K562 (cell line): ENCODE data around the gene GGT6. TPM values are rescaled to one million over a fixed set of nuclear protein-coding genes. Genes with fewer than 3 reads are reported as not detected.

Source experiments
- ARID2 ChIP-seq: fragments of 450-650 bp; IDR thresholded peaks from 2 replicates; pipeline ENCODE4 v1.6.1; 2017; ENCODE audit warnings: antibody characterized with exemption, mild to moderate bottlenecking
- BACH1 ChIP-seq: fragments of 200-800 bp; sonication (Bioruptor generic); IDR thresholded peaks from 2 replicates; pipeline ENCODE4 v1.6.1; 2016; ENCODE audit warnings: missing genetic modification characterization, missing compliant biosample characterization
- BRF1 ChIP-seq: IDR thresholded peaks from 3 replicates; pipeline ENCODE4 v1.6.1; 2011; ENCODE audit warnings: borderline replicate concordance, mild to moderate bottlenecking; ENCODE audit not compliant: insufficient read length; ENCODE audit errors: extremely low read depth
- C11orf30 ChIP-seq: fragments of 450-650 bp; IDR thresholded peaks from 2 replicates; pipeline ENCODE4 v1.6.1; 2016; ENCODE audit warnings: low read depth, mild to moderate bottlenecking
- DACH1 ChIP-seq: fragments of 450-650 bp; IDR thresholded peaks from 2 replicates; pipeline ENCODE4 v1.6.1; 2018; ENCODE audit not compliant: partially characterized antibody
- FOXJ3 ChIP-seq: sonication (generic); formaldehyde crosslinking; IDR thresholded peaks from 2 replicates; pipeline ENCODE4 v1.4.0; 2020; ENCODE audit warnings: mild to moderate bottlenecking, missing genetic modification reagents
- JUNB ChIP-seq: fragments of 450-650 bp; formaldehyde crosslinking; conservative IDR thresholded peaks from 2 replicates; pipeline ENCODE4 v1.4.0; 2020; ENCODE audit warnings: mild to moderate bottlenecking
- KAT7 ChIP-seq: sonication (generic); formaldehyde crosslinking; IDR thresholded peaks from 2 replicates; pipeline ENCODE4 v1.8.0; 2022; ENCODE audit warnings: missing genetic modification reagents, mild to moderate bottlenecking, borderline replicate concordance
- MCM7 ChIP-seq, 2 experiments: fragments of 450-650 bp; IDR thresholded peaks; 2 replicates each; pipeline ENCODE4 v1.6.1; 2016 to 2018
- MLLT1 ChIP-seq, 2 experiments: fragments of 450-650 bp; IDR thresholded peaks; 2 replicates each; pipeline ENCODE4 v1.6.1; 2016
- PHF8 ChIP-seq: fragments of 200-600 bp; sonication (generic); IDR thresholded peaks from 2 replicates; pipeline ENCODE4 v1.6.1; 2012; ENCODE audit warnings: mixed run types, mild to moderate bottlenecking, inconsistent platforms, low read length, moderate library complexity, borderline replicate concordance
- PML ChIP-seq: IDR thresholded peaks from 2 replicates; pipeline ENCODE4 v1.6.1; 2012; ENCODE audit warnings: low read length, inconsistent platforms
- POLR3G ChIP-seq: IDR thresholded peaks from 2 replicates; pipeline ENCODE4 v1.6.1; 2011; ENCODE audit not compliant: insufficient read length, insufficient replicate concordance; ENCODE audit errors: extremely low read depth
- POU5F1 ChIP-seq: fragments of 150-350 bp; IDR thresholded peaks from 2 replicates; pipeline ENCODE4 v1.6.1; 2014; ENCODE audit warnings: borderline replicate concordance, low read length, low read depth, mild to moderate bottlenecking; ENCODE audit not compliant: partially characterized antibody
- PTBP1 ChIP-seq: fragments of 200-400 bp; formaldehyde crosslinking; IDR thresholded peaks from 2 replicates; pipeline ENCODE4 v1.6.1; 2017; ENCODE audit warnings: low read depth, low read length
- RFX1 ChIP-seq: fragments of 450-650 bp; IDR thresholded peaks from 2 replicates; pipeline ENCODE4 v1.6.1; 2016; ENCODE audit warnings: mild to moderate bottlenecking, moderate library complexity
- ZFX ChIP-seq: sonication (generic); formaldehyde crosslinking; IDR thresholded peaks from 2 replicates; pipeline ENCODE4 v1.8.0; 2022; ENCODE audit warnings: mild to moderate bottlenecking, missing genetic modification reagents, moderate library complexity
- ZKSCAN3 ChIP-seq: fragments of 250-450 bp; sonication (Bioruptor Pico); IDR thresholded peaks from 2 replicates; pipeline ENCODE4 v1.4.0; 2020
- ZNF165 ChIP-seq: fragments of 250-450 bp; sonication (Bioruptor Pico); IDR thresholded peaks from 2 replicates; pipeline ENCODE4 v1.4.0; 2020; ENCODE audit warnings: borderline replicate concordance
- ZNF175 ChIP-seq: fragments of 200-800 bp; sonication (Bioruptor generic); IDR thresholded peaks from 2 replicates; pipeline ENCODE4 v1.6.1; 2016; ENCODE audit warnings: low read depth, mild to moderate bottlenecking, missing genetic modification characterization, missing compliant biosample characterization
- ZNF280A ChIP-seq: fragments of 450-650 bp; IDR thresholded peaks from 2 replicates; pipeline ENCODE4 v1.6.1; 2018; ENCODE audit warnings: mild to moderate bottlenecking, low read depth; ENCODE audit not compliant: partially characterized antibody
- ZNF436 ChIP-seq: fragments of 250-450, 450-650 bp; sonication (Bioruptor Pico); formaldehyde crosslinking; IDR thresholded peaks from 2 replicates; pipeline ENCODE4 v1.7.0; 2020; ENCODE audit warnings: mild to moderate bottlenecking
- ZNF79 ChIP-seq: fragments of 250-450 bp; sonication (Bioruptor Pico); IDR thresholded peaks from 2 replicates; pipeline ENCODE4 v1.4.0; 2020; ENCODE audit warnings: low read depth, mild to moderate bottlenecking, moderate library complexity
- polyA plus RNA-seq, 8 experiments: library from polyadenylated mRNA; depleted of rRNA in 4 of 8; stranded (reverse) in 5 of 8; unstranded in 3 of 8; fragments of >200 nt; fragmentation: Nextera tagmentation in 2 of 8; fragmentation: Illumina TruSeq in 1 of 8; extraction: Ambion mirVana in 2 of 8; extraction: Trizol in 1 of 8; gene quantifications; 2 replicates each; pipeline versions ENCODE4 v1.2.1 to v1.2.3, GENCODE V29; 2011 to 2014; ENCODE audit warnings: inconsistent platforms in 1 of 8, missing spikeins in 1 of 8
- total RNA-seq, 7 experiments: library from RNA; depleted of rRNA in 6 of 7; stranded (reverse); fragments of >200 nt in 6 of 7; fragmentation: Illumina TruSeq in 2 of 7; extraction: Trizol in 2 of 7; gene quantifications; 2 replicates each; pipeline versions ENCODE4 v1.2.1 to v1.2.3, GENCODE V29; 2011 to 2021; ENCODE audit warnings: low replicate concordance in 1 of 7
- TF ChIP-seq, protein P1 (sequence below): fragments of 450-650 bp; conservative IDR thresholded peaks from 2 replicates; pipeline ENCODE4 v1.6.1; 2016; ENCODE audit warnings: missing genetic modification characterization, low read depth, mild to moderate bottlenecking, missing compliant biosample characterization, moderate library complexity

The GGT6 gene
- total and polyA plus RNA-seq, 9 of the 15 experiments (the other 6 are each of a cell fraction or from before 2014, with no cell fraction given), result 0.09 TPM; not detected in 8

DNA sequence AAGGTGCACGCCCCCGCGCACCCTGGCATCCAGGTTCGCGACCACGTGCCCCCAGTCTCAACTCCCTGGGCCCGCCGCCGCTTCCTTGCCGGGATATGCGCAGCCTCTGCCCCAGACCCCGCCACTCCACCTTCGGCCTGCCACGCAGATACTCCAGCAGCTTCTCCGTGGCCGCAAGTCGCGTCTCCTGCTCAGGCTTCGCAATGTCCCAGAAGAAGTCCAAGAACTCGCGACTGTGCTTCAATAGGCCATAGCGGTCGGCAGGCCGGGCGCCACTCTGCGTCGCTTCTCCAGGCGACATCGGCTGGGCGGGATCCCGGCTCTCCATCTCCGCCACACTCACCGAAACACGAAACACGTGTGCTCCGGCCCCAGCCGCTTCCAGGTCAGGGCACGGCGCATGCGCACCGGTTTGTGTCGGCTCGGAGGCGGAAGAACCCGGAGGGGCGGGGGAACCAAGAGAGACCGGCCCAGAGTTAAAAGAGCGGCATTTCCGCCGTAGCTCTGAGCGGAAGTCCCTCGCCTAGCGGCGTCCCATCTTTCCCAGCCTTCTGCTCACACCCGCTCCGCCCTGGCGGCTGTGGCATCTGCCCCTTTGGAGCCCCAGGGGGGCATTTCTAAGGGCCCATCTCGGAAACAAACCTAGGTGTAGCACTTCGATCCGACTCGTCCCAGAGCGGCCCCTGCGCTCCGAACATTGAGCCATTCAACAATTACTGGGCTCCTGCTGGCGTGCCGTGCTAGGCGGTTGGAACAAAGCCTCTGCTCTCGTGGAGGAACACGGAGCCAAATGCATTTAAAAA, 5.2 kb downstream of the GGT6 start, which contains the start of gene MYBBP1A (continued):
- TF ChIP-seq ZNF436 (CRISPR knock-in tag) (no peak), BRF1 (no peak), DACH1 (no peak), ZNF165 (CRISPR knock-in tag) (no peak), BACH1 (no peak), ZNF280A (no peak), PML (peak; percentile 51; the same call in 1 of the 2 replicates), MLLT1 (IDR thresholded peaks at IDR 0.05) (no peak), ZKSCAN3 (CRISPR knock-in tag) (no peak), JUNB (CRISPR knock-in tag) (no peak), RFX1 (no peak), MCM7 (IDR thresholded peaks at IDR 0.05) (no peak), FOXJ3 (no peak), PTBP1 (no peak), C11orf30 (peak; percentile 32), ZNF79 (no peak), ZFX (CRISPR knock-in tag) (peak; percentile 66), POLR3G (no peak), ARID2 (no peak), POU5F1 (no peak), PHF8 (peak; percentile 93), ZNF175 (CRISPR knock-in tag) (no peak), KAT7 (peak; percentile 83; the same call in 1 of the 2 replicates)
- TF ChIP-seq, protein P1, sequence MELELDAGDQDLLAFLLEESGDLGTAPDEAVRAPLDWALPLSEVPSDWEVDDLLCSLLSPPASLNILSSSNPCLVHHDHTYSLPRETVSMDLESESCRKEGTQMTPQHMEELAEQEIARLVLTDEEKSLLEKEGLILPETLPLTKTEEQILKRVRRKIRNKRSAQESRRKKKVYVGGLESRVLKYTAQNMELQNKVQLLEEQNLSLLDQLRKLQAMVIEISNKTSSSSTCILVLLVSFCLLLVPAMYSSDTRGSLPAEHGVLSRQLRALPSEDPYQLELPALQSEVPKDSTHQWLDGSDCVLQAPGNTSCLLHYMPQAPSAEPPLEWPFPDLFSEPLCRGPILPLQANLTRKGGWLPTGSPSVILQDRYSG (tag), result no peak
